Left renal pelvis (tissue), 4 donors: ENCODE data around the gene CNTLN. TPM values are rescaled to one million over a fixed set of nuclear protein-coding genes. Genes with fewer than 3 reads are reported as not detected.
"Not testable (repeated sequence)": the region's sequence is repeated elsewhere in the genome, so short reads cannot be mapped to it uniquely, and the experiment has no call there.

ENCODE experiments used
- DNase-seq, 4 donors: peaks; one replicate each; pipeline ENCODE4 v3.0.0-alpha.2; 2013; ENCODE audit warnings: low read depth in 4 of 4, low spot score in 3 of 4
- polyA plus RNA-seq, 4 donors: library from polyadenylated mRNA; unstranded; fragments of 120-200 nt; gene quantifications; one replicate each; pipeline ENCODE4 v1.2.1, GENCODE V29; 2013; ENCODE audit not compliant: insufficient read length in 4 of 4

CNTLN gene
- polyA plus RNA-seq, 4 donors: 11.4 to 23.1 (median 15.1) TPM

DNA sequence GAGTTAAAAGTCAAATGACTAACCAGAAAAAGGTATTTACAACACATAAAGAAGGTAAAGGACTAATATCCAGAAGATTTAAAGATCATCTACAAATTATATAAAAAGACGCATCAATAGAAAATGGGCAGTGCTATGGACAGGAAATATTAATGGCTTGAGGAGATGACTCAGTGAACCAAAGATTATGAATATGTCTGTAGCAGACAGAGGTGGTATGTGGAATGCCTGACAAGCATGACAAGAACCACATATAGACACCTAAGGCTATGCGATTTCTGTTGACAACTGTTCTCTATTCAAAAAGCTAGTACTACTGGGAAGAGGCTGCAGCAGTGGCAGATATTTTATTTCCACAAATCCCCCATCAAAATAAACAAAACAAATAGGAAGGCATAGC, 267.0 kb downstream of the CNTLN start:
- DNase-seq: no peak

DNA sequence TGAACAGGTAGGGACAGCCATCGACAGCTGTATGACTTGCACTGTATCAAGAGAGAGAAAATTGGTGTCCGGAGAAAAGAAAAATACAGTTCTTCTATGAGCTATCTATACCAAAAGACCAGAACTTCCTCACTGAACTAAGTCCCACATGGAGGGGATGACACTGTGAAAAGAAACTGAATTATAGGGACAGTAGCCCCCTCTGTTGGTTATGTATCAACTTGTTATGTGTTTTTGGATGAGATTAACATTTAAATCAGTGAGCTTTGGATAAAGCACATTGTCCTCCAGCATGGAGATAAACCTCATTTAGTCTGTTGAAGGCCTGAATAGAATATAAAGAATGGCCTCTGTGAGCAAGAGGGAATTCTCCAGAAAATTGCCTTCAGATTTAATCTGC, 267.5 kb downstream of the CNTLN start:
- no peak for DNase-seq

DNA sequence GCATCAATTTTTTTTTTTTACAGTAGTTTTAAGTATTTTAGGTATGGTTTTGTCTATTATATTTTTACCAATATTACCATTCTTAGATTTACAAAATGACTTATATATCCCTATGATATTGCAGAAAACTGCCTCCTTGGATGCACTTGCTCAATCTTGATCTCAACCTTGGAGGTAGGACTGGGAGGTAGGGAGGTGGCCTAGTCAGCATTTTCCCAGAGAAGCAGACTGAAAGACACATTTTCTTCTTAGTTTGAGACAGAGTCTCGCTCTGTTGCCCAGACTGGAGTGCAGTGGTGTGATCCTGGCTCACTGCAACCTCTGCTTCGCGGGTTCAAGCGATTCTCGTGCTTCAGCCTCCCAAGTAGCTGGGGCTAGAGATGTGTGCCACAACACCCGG, 268.7 kb downstream of the CNTLN start:
- no peak for DNase-seq

DNA sequence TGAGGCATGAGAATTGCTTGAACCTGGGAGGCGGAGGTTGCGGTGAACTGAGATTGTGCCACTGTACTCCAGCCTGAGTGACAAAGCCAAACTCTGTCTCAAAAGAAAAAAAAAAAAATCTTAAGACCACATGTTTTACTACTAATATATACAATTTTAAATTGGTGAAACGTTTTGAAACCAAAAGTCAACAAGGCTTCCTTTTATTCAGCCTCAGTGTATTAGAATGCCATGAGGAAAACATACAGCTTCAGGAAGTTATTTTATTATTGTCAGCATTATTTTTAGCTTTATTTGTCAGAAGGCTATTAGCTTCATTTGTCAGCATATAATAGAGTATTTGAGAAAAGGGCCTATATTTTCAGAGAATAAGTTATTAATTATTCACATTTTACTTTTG, 280.1 kb downstream of the CNTLN start:
- no peak for DNase-seq

DNA sequence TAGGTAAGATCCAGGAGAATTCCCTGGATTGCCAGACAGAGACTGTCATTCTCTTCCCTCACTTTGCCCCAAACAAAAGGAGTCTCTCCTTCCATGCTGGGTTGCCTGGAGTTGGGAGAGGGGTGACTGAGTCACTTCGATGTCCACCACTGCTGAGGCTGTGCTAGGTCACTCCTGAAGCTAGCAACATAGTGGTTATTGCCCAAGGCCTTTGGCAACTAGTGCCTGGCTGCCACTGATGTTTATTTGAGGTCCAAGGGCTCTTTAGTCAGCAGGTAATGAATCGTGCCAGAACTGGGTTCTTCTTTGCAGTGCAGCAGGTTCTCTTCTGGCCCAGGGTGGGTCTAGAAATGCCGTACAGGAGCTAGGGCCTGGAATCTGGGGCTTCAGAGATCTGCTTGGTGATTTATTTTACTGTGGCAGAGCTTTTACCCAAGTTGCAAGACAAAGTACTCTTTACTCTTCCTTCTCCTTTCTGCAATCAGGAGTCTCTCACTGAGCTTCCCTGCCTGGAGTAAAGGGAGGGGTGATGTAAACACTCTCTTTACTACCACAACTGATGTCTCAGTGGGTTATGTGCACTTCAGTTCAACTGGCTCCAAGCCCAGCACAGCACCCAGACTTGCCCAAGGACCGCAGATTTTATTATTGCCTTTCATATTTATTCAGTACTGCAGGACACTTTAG, 288.3 kb downstream of the CNTLN start:
- no peak for DNase-seq

DNA sequence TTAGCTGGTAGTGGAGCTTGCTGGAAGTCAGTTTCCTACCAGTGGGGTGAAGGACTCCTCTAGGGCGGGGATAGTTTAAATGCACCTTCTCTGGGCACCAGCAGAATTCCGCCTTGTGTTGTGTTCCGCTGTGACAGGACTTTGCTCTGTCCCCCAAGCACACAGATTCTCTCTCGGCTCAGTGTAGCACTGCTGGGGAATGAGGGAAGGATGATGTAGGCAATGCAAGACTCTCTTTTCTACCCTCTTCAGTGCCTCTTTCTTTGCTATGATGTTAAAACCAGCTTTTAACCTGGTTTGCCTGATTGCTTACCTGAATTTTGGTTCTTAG, 288.8 kb downstream of the CNTLN start:
- no peak for DNase-seq

DNA sequence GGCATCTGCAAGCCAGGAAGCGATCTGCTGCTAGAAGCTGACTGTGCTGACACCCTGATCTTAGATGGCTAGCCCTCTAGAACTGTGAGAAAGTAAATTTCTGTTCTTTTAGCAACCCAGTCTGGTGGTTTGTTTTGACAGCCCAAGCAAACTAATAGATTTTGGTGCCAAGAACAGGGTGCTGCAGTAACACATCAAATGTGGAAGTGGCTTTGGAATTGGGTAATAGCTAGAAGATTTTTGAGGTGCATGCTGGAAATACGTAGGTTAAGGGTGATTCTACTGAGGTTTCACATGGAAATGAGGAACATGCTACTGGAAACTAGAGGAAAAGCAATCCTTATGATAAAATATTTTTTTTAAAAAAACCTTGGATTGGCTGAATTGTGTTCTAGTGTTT, 290.5 kb downstream of the CNTLN start:
- no peak for DNase-seq

DNA sequence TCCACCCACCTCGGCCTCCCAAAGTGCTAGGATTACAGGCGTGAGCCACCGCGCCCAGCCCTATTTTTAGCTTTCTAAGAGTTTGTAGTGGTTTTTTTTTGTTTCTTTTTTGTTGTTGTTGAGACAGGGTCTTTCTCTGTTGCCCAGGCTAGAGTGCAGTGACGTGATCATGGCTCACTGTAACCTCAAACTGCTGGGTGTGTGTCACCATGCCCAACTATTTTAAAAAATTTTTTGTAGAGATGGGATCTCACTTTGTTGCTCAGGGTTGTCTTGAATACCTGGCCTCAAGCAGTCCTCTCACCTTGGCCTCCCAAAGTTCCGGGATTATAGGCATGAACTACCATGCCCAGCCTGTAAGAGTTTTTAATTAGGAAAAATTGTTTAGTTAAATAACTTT, 298.7 kb downstream of the CNTLN start:
- DNase-seq: no peak

DNA sequence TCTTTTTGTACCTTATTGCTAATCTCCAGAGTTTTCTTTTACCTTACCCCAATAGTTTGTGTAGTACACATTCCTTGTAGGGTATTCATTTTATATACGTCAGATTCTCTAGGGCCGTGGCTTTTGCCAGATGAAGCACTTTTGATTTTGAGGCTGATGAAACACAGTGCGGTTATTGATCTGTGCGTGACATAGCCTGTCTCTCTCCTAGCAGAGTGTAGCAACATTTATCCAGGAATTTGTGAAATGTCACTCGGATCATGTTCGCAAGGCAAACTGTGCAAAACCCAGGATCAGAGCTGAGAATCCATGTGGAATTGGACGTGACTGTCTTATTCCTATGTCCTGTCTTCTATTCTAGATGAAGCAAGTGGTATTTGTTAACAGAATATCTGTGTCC, 302.0 kb downstream of the CNTLN start:
- no peak for DNase-seq

DNA sequence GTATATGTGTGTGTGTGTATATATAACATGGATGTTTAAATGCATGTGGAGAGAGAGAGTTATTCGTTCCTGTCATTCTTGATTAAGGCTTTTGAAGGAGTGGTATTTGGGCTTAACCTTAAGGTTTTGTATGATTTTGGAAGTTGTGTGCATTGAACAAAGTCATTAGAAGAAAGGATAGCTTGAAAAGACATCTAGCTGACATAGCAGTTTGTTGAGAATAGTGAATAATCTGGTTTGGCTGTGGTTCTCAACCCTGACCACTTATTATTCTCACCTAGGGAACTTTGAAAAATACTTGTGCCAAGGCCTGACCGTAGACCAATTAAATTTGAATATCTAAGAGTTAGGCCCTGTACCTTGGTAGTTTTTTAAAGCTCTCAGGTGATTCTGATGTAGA, 303.0 kb downstream of the CNTLN start:
- no peak for DNase-seq

DNA sequence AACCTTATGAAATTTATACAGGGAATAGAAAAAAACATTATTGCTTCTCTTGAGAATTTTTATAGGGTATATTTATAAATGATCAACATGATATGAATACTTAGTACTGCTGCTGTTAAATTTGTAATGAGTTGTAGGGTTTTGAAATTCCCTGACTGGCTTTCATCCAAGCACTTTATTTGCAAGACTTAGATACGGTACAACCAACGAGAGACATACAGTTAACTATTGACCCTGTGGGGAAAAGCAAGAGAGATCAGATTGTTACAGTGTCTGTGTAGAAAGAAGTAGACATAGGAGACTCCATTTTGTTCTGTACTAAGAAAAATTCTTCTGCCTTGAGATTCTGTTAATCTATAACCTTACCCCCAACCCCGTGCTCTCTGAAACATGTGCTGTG, 310.3 kb downstream of the CNTLN start:
- not testable (repeated sequence) for DNase-seq

DNA sequence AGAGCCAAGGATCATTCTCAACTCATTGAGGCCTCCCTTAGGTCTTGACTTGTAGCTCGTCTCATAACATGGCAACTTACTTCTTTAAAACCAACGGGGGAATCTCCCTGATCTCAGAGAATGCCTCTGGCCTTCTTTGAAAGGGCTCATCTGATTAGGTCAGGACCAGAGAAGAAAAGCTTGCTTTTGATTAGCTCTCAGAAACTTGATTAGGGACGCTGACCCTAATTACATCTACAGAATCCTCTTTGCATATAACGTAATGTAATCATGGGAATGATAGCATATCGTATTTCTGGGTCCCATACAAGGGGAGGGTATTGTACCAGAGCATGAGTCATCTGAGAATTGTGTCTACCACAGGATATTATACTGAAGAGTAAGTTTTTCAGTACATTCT, 318.9 kb downstream of the CNTLN start:
- DNase-seq: no peak

DNA sequence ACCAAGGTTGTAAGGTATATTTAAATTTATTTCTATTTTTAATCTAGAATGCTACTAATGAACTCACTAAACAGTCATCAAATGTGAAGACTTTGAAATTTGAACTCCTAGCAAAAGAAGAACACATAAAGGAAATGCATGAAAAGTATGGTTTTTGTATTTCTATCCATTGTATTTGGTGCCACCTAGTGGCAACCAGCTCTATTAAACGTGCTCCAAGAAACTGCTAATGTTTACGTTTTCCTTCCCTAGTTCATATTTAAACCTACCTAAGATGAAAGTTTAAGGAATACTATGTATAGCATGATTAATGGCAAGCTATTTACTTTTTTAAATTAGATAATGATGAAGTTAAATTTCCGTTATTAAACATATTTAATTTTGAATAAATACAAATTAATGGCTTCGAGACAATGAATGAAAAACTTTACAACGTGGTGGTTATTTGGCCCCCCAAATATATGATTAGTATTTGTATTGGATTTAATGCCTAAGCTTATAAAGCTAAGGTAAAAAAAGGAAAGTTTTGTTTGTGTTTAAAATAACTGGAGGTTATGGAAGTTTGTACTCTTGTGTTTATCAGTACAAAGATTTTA, 328.1 kb downstream of the CNTLN start:
- DNase-seq: peak; percentile 31 to 39 (median 34)

DNA sequence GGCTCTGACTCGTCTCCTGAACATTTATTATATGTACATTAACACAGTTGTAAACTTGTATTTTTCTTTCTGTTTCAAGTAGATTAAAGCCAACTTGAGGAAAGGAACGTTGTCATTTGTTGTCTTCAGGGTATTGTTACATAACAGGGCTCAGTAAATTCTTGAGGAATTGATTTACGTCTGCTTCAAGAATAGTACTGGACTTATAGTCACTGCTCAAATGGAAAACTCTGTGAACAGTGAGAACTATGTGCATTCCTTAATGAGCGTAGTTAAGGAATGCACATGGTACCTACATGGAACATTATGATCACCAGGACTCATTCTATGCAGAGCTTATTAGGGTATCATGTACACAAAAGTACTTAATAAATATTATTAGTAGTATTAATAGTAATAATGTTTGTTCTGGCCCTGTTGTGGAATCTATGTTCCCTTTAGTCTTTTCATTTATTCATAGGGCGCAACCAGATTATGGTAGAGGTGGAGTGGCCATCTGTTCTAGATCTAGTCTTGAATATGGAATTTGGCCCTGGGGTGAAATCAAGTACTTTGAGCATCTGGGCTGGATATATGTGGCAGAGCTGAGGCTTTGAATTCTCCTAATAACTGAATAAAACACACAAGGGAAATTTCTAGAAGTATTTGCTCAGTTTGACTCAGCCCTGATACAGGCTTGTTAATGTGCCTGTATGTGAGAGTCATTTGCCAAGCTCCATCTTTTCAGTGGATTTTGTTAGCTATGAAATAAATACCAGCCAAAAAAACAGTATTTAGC, 335.4 kb downstream of the CNTLN start:
- no peak for DNase-seq

DNA sequence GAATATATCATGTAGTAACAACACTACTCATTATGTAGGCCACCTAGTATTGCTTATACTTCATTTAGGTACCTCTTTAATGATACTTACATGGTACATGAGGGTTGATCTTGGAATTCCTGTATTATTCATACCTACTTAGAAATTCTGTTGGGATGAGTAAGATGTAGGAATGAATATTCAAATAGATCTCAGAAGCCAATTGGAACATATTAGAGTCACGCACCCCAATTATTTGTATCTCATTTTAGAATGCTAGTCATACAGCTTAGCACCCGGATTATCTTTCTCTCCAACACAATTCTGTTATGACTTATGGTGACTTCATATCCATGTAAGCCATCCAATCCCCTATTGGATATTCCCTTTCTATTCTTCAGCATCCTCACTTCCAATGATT, 337.3 kb downstream of the CNTLN start:
- no peak for DNase-seq

DNA sequence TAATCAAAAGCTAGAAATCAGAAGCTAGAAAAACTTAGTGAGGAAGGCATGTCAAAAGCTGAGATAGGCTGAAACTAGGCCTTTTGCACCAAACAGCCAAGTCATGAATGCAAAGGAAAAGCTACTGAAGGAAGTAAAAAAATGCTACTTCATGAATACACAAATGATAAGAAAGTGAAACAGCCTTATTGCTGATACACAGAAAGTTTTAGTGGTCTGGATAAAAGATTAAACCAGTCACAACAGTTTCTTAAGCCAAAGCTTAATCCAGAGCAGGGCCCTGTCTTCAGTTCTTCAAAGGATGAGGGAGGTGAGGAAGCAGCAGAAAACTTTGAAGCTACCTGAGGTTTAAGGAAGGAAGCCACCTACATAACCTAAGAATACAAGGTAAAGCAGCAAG, 341.6 kb downstream of the CNTLN start:
- DNase-seq: no peak

DNA sequence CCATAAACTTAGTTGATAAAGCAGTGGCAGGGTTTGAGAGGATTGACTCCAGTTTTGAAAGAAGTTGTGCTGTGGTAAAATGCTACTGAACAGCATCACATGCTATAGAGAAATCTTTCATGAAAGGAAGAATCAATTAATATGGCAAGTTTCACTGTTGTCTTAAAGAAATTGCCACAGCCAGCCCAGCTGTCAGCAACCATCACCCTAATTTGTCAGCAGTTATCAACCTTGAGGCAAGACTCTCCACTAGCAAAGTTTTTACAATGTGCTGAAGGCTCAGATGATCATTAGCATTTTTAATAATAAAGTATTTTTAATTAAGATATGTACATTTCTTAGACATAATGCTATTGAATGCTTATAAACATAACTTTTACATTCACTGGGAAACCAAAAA, 343.0 kb downstream of the CNTLN start:
- DNase-seq: no peak

DNA sequence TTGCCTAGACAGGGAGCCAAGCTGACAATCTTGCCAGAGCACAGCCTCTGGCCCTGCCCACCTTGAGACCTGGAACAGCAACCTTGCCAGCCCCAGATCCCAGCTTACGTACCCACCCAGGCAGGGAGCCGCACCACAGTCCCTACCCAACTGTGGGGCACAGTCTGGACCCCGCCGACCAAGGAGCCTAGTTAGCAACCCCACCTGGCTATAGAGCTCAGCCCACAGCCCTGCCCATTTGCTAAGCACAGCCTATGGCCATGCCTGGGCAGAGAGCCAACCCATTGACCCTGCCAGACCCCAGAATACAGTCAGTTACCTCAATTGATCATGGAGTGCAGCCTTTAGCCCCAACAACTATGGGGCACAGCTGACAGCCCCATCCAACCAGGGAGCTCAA, 346.1 kb downstream of the CNTLN start:
- no peak for DNase-seq

DNA sequence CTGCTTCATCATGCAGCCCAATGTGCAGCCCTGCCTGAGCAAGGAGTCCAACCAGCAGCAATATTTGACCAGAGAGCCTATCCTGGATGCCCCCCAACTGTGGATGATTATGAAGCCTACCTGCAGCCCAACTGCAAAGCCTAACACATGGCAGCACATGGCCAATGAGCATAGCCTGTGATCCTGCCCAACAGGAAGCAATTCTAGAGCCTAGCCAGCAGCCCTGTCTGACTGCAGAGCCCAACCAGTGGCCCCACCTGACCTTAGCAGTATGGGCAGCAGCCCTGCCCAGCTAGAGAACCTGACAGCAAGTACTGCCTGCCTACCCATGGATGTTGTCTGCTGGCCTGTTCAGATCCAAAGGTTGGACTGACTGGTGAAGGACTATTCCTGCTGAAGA, 346.7 kb downstream of the CNTLN start:
- no peak for DNase-seq

DNA sequence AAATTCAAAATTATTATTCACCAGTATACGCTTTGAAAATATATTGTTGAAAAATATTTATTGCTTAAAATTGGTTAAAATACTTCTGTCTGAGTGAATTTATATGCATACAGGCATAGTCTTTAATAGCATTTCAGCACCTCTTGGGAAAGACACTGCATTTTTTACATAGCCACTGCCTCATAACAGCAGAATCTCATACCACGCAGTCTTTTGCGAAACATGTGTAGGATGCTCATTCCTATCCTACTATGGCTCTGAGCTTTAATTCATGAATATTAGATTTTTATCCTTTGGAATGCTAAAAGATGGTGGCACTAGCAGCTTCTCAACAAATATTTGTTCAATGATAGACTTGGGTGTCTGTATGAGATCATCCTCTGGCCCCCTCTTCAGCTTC, 350.1 kb downstream of the CNTLN start:
- no peak for DNase-seq

DNA sequence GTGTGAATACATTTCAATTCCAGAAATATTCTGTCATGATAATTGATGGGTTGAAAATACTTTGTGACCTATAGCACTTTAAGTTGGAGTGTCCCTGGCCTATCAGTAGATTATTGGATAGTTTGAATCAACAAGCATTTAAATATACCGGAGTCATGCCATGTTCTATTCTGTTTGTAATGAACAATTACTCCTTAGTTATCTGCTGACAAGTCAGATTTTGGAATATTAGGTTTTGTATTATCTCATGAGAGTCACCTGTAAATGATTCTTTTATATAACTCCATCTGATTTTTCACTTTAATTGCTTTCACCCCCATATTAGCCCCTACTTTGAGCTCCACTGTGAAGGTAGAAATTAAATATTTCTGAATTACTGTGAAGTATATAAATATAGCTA, 351.6 kb downstream of the CNTLN start:
- DNase-seq: no peak

DNA sequence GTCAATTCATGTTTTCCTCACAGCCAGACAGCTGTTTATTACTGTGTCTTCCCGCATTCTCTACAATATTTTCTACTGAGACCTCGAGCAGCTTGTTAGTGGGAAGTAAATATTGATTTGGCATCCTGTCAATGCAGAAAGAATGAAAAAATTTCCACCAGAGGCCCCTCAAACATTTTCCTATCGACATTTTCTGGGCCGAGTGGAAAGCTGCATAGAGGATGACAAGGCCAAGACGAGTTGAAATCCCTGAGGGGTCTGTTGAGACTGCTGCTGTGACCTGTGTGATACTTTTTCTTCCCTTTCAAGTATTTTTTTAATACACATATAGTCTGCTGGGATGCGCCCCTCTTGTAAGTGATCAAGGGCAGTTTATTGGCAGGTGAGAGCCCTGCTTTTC, 352.6 kb downstream of the CNTLN start:
- DNase-seq: no peak
